NCI-H187 treated with DMSO at 0.1 percent for 48 hours (cell line): ENCODE data around the gene SLC35F3.
"Not testable (repeated sequence)": the region's sequence is repeated elsewhere in the genome, so short reads cannot be mapped to it uniquely, and the experiment has no call there.

Experiments used
- DNase-seq: peaks from one replicate; lab custom pipeline; 2025; lab: John Stamatoyannopoulos, UW

SLC35F3 gene

GRCh38 chr1:234107416-234108021 is 203.0 kb downstream of the SLC35F3 start:
- no peak for DNase-seq

- no peak for DNase-seq
Observed at GRCh38 chr1:234108921-234109320, 204.4 kb downstream of the SLC35F3 start.

GRCh38 chr1:234109840-234110239 is 205.4 kb downstream of the SLC35F3 start:
- no peak for DNase-seq

GRCh38 chr1:234111458-234112142 is 207.1 kb downstream of the SLC35F3 start:
- no peak for DNase-seq

- DNase-seq: no peak
Observed at GRCh38 chr1:234114648-234115307, 210.3 kb downstream of the SLC35F3 start.

- no peak for DNase-seq
Observed at GRCh38 chr1:234118911-234119310, 214.4 kb downstream of the SLC35F3 start.

- DNase-seq: no peak
Observed at GRCh38 chr1:234119431-234119830, 215.0 kb downstream of the SLC35F3 start.

- no peak for DNase-seq
Observed at GRCh38 chr1:234120327-234120944, 216.0 kb downstream of the SLC35F3 start.

GRCh38 chr1:234121659-234122058 is 217.2 kb downstream of the SLC35F3 start:
- not testable (repeated sequence) for DNase-seq

GRCh38 chr1:234122571-234122970 is 218.1 kb downstream of the SLC35F3 start:
- DNase-seq: not testable (repeated sequence)

GRCh38 chr1:234123867-234124266 is 219.4 kb downstream of the SLC35F3 start:
- no peak for DNase-seq

- DNase-seq: no peak
Observed at GRCh38 chr1:234125283-234125682, 220.8 kb downstream of the SLC35F3 start.

GRCh38 chr1:234125714-234126113 is 221.2 kb downstream of the SLC35F3 start:
- no peak for DNase-seq

GRCh38 chr1:234127026-234127671 is 222.7 kb downstream of the SLC35F3 start:
- DNase-seq: no peak

GRCh38 chr1:234132795-234133194 is 228.3 kb downstream of the SLC35F3 start:
- no peak for DNase-seq

- DNase-seq: no peak
Observed at GRCh38 chr1:234134878-234135277, 230.4 kb downstream of the SLC35F3 start.

GRCh38 chr1:234135501-234135900 is 231.0 kb downstream of the SLC35F3 start:
- DNase-seq: no peak

GRCh38 chr1:234136073-234136472 is 231.6 kb downstream of the SLC35F3 start:
- no peak for DNase-seq

GRCh38 chr1:234139966-234140365 is 235.5 kb downstream of the SLC35F3 start:
- no peak for DNase-seq

GRCh38 chr1:234140388-234140787 is 235.9 kb downstream of the SLC35F3 start:
- DNase-seq: no peak

- DNase-seq: no peak
Observed at GRCh38 chr1:234141006-234141405, 236.5 kb downstream of the SLC35F3 start.

GRCh38 chr1:234143681-234144080 is 239.2 kb downstream of the SLC35F3 start:
- DNase-seq: no peak
